ENCODE measurements around the gene CTXND2. TPM values are rescaled to one million over a fixed set of nuclear protein-coding genes. Genes with fewer than 3 reads are reported as not detected.
"Not testable (repeated sequence)": the region's sequence is repeated elsewhere in the genome, so short reads cannot be mapped to it uniquely, and the experiment has no call there.

CTXND2 gene
- total RNA-seq, 4 donors from 2014 or later, result not detected

GRCh38 chr1:150927624-150928023, 40.7 kb downstream of the CTXND2 start:
- no peak for DNase-seq
- Histone ChIP-seq H3K4me1 (peaks cover 0 to 11% (median 2%) of the 10 kb centered on the region in 4 donors), H3K27ac (no peak overlapping the region), H3K9me3 (peaks cover 0 to 5% (median 0%) of the 10 kb centered on the region in 4 donors), H3K36me3 (peaks cover 0 to 46% (median 0%) of the 10 kb centered on the region in 3 donors), H3K4me3 (no peak overlapping the region), H3K27me3 (no peaks in the 10 kb centered on the region)
- no peak for TF ChIP-seq POLR2A (IDR thresholded peaks at IDR 0.05)

- Histone ChIP-seq H3K36me3 (peaks cover 0 to 53% (median 0%) of the 10 kb centered on the region in 3 donors), H3K27me3 (no peaks in the 10 kb centered on the region), H3K4me3 (no peak overlapping the region), H3K4me1 (peaks cover 0 to 11% (median 2%) of the 10 kb centered on the region in 4 donors), H3K9me3 (peaks cover 0 to 5% (median 0%) of the 10 kb centered on the region in 4 donors), H3K27ac (no peak overlapping the region)
- TF ChIP-seq POLR2A (IDR thresholded peaks at IDR 0.05) (no peak), CTCF (IDR thresholded peaks at IDR 0.05) (no peak)
- no peak for DNase-seq
These were observed 41.4 kb downstream of the CTXND2 start for GRCh38 chr1:150928286-150928685.

- H3K27me3 ChIP-seq, H3K4me3 ChIP-seq, H3K27ac ChIP-seq, DNase-seq, H3K9me3 ChIP-seq: not testable (repeated sequence)
- peaks cover 0 to 57% (median 0%) of the 10 kb centered on the region in 3 donors for H3K36me3 ChIP-seq
- H3K4me1 ChIP-seq, result peaks cover 0 to 11% (median 2%) of the 10 kb centered on the region in 4 donors
These were observed 41.8 kb downstream of the CTXND2 start for GRCh38 chr1:150928775-150929174.

GRCh38 chr1:150931773-150932172, 44.8 kb downstream of the CTXND2 start:
- Histone ChIP-seq H3K36me3 (peaks cover 0 to 81% (median 0%) of the 10 kb centered on the region in 3 donors), H3K27ac (no peak overlapping the region), H3K9me3 (peaks cover 0 to 5% (median 0%) of the 10 kb centered on the region in 4 donors), H3K4me3 (no peak overlapping the region), H3K27me3 (no peaks in the 10 kb centered on the region), H3K4me1 (peaks cover 0 to 10% (median 2%) of the 10 kb centered on the region in 4 donors)
- no peak for DNase-seq
- TF ChIP-seq CTCF (IDR thresholded peaks at IDR 0.05) (no peak), POLR2A (IDR thresholded peaks at IDR 0.05) (no peak)

- Histone ChIP-seq H3K9me3 (no peaks in the 10 kb centered on the region), H3K36me3 (peaks cover 0 to 100% (median 3%) of the 10 kb centered on the region in 3 donors), H3K27ac (no peak overlapping the region), H3K4me3 (no peak overlapping the region), H3K4me1 (no peaks in the 10 kb centered on the region), H3K27me3 (no peaks in the 10 kb centered on the region)
- TF ChIP-seq POLR2A (IDR thresholded peaks at IDR 0.05) (no peak), CTCF (IDR thresholded peaks at IDR 0.05) (no peak)
- DNase-seq, result peak in 1 of 3 donors; percentile 28
These were observed 57.9 kb downstream of the CTXND2 start for GRCh38 chr1:150944856-150945255.

- Histone ChIP-seq H3K27me3 (no peaks in the 10 kb centered on the region), H3K9me3 (no peaks in the 10 kb centered on the region), H3K4me1 (no peaks in the 10 kb centered on the region), H3K36me3 (peaks cover 0 to 85% (median 0%) of the 10 kb centered on the region in 3 donors), H3K27ac (no peak overlapping the region), H3K4me3 (no peak overlapping the region)
- no peak for TF ChIP-seq POLR2A (IDR thresholded peaks at IDR 0.05)
- DNase-seq, result no peak
These were observed 67.8 kb downstream of the CTXND2 start for GRCh38 chr1:150954708-150955107.

GRCh38 chr1:150955280-150955679, 68.3 kb downstream of the CTXND2 start:
- H3K4me3 ChIP-seq, result no peak overlapping the region

More at GRCh38 chr1:150955280-150955679, 68.3 kb downstream of the CTXND2 start:
- peak in 1 of 3 donors; percentile 15 for DNase-seq
- peaks cover 0 to 85% (median 0%) of the 10 kb centered on the region in 3 donors for H3K36me3 ChIP-seq
- TF ChIP-seq CTCF (IDR thresholded peaks at IDR 0.05), result no peak
- no peak for TF ChIP-seq POLR2A (IDR thresholded peaks at IDR 0.05)
- H3K4me1 ChIP-seq, result no peaks in the 10 kb centered on the region
- H3K27ac ChIP-seq, result no peak overlapping the region
- no peaks in the 10 kb centered on the region for H3K9me3 ChIP-seq
- H3K27me3 ChIP-seq, result no peaks in the 10 kb centered on the region
